GM20431 (cell line): Measurements from ENCODE around the gene TARS3.

Experiments used
- in situ Hi-C: fragments of 300-500 bp; cut with MseI, MboI; formaldehyde crosslinking; loops from one replicate; pipeline ENCODE4 v1.15.0; 2020; ENCODE audit warnings: low sequenced_read_pairs; ENCODE audit not compliant: unreplicated experiment

Gene TARS3

GRCh38 chr15:101707983-101708382 is 16.3 kb downstream of the TARS3 start:
- in situ Hi-C loops, result no loop called here

- in situ Hi-C loops, result no loop called here
These were observed 22.2 kb downstream of the TARS3 start for GRCh38 chr15:101702077-101702476.

GRCh38 chr15:101698314-101698713 is 26.0 kb downstream of the TARS3 start:
- in situ Hi-C loops, result no loop called here

GRCh38 chr15:101697488-101697887 is 26.8 kb downstream of the TARS3 start:
- in situ Hi-C loops, result no loop called here

- in situ Hi-C loops, result no loop called here
These were observed 27.4 kb downstream of the TARS3 start for GRCh38 chr15:101696829-101697228.

DNA sequence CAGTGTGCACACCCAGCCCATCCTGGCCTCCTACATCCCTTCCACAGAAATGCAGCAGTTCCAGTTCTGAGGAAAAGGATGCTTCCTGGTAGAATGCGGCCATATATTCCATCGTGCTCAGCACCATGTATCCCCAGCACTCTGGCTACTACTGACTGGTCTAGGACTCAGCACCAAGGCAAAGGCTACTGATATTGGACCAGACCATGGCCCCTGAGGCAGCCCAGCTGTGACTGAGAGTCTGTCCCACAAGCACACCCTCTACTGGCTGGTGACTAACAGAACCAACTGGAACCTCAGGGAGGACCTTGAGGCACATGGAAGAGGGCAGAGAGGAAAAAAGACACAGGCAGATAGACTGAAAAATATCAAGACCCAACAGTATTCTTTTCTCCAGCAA is 30.0 kb downstream of the TARS3 start:
- in situ Hi-C loops, result no loop called here

GRCh38 chr15:101692801-101693598 is 31.3 kb downstream of the TARS3 start:
- in situ Hi-C loops, result no loop called here

DNA sequence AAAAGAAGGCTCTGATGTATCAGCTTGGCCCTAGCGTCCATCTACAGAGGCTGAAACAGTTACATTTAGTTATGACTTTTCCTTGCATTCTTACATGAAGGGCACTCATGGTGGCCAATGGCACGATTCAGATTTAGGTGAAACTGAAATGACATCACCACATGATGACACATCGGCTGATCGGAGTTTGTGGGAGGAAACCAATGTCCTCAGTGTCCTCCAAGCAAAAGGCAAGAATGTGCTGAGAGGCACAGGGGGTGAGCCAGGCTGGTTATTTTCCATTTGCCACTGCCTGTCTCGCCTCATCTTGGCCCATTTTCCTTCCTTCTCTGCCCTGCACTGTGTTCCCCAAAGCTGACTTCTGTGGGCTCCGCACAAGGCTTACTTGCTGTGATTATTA is 34.4 kb downstream of the TARS3 start:
- in situ Hi-C loops, result no loop called here

DNA sequence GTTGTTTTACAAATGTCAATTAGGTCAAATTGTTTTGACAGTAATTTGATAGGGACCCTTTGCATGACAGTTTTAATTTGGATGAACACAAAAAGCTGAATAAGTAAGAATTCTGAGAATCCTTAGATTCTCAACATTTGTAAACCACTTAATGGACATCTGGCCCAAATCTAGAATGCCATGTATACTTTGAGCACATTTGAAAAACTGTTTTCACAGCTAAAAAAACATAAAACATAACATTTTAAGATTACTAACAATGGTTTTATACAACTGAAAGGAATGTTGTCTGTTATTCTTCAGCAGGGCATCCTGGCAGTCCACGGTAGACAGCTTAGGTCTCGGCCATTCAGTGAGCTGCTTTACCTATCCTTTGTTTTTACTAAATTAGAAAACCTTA is 37.6 kb downstream of the TARS3 start:
- in situ Hi-C loops, result no loop called here

GRCh38 chr15:101684877-101685276 is 39.4 kb downstream of the TARS3 start:
- in situ Hi-C loops, result no loop called here

DNA sequence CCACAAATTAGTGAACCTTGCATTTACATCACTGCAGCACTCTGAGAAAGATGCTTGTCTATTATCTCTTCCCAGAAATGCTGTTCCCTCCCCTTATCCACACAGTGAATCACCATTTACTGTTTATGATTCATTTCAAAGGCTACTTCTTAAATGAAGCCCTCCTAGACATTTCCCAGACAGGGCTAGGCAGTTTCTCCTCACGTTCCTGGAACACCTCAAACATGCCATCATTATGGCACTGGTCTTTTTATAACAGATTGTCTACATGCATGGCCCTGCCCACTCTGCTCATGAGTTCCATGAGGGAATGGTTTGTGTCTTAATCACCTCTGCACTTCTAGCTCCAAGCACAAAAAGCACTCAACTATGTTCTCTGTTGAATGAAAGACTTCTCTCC is 39.9 kb downstream of the TARS3 start:
- in situ Hi-C loops, result no loop called here

GRCh38 chr15:101679806-101680205 is 44.5 kb downstream of the TARS3 start:
- in situ Hi-C loops, result no loop called here

GRCh38 chr15:101676921-101677329 is 47.3 kb downstream of the TARS3 start:
- in situ Hi-C loops, result no loop called here

DNA sequence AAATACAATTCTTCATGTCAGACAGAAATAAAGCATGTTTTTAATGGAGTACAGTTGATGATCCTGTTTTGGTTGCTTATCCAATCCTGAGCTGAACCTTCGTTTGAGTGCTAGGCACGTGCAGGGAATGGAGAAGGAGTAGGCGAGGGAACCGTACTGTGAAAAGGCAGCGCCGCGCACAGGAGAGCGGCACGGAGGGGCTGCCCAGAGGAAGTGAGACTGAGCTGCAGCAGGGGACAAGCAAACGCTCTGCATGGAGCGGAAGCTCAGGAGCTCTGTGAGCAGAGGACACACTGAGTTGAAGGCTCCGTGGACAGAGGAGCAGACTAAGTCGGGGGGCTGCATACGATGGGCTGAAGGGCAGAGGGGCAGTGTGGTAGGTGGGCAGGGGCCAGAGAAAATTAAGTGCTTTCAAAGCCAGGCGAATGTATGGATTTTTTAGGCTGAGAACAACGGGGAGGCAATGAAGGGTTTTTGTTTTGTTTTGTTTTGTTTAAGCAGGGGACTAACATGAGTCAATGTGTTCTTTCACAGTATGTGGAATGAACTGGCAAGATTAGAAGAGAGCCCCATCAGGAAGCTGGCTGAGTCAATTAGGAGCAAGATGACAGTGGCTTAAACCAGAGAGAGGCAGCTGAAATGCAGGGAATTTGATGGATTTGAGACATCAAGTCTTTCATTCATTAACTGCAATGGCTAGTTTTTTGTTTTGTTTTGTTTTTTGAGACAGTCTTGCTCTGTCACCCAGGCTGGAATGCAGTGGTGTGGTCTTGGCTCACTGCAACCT is 48.3 kb downstream of the TARS3 start:
- in situ Hi-C loops, result no loop called here

GRCh38 chr15:101675015-101675414 is 49.3 kb downstream of the TARS3 start:
- in situ Hi-C loops, result no loop called here

GRCh38 chr15:101672298-101672697 is 52.0 kb downstream of the TARS3 start:
- in situ Hi-C loops, result no loop called here

DNA sequence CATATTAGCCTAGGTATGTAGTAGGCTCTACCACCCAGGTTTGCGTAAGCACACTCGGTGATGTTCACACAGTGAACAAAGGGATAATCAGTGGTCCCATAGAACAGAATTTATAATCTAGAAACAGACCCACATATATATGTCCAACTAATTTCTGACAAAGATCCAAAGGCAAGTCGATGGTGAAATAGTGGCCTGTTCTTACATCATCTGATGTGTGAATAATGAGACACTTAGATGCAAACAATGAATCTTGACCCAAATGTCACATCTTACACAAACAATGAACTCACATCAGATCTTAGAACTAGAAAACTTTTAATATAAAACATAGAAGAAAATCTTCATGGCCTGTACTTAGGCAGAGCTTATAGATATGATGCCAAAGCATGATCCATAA is 54.5 kb downstream of the TARS3 start:
- in situ Hi-C loops, result no loop called here

DNA sequence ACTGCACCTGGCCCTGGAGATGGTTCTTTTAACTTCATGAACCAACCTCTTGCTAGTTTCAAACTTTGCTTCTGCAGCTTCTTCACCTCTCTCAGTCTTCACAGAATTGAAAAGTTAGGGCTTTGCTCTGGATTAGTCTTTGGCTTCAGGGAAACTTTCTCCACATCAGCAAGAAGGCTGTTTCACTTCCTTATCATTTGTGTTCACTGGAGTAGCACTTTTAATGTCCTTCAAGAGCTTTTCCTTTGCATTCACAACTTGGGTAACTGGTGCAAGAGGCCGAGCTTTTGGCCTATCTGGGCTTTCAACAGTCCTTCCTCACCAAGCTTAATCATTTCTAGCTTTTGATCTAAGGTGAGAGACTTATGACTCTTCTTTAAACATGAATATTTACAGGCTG is 56.4 kb downstream of the TARS3 start:
- in situ Hi-C loops, result no loop called here

DNA sequence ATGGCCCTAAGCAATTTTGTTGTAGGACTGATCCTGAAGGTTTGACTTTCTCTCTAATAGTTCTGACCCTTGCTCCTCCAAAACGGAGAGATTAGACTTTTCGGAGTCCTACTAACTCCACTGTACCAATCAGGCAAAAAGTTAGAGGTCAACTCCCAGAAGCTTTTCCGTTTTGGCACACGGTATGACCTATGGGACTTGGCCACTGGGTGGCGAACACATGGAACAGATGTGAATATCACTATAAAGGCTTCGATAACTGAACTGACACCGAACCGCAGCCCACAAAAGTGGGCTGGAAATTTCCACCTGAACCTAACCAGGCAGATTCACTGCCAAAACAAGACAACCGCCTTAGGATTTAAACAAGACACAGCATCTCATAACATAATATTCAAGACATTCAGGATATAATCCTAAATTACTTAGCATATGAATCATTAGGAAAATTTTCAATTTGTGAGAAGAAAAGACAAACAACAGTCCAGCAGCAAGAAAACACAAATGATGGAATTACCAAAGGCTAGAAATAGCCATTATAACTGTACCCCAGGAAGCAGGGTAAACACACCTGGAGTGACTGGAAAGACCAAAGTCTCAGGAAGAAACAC is 59.9 kb downstream of the TARS3 start:
- in situ Hi-C loops, result no loop called here

DNA sequence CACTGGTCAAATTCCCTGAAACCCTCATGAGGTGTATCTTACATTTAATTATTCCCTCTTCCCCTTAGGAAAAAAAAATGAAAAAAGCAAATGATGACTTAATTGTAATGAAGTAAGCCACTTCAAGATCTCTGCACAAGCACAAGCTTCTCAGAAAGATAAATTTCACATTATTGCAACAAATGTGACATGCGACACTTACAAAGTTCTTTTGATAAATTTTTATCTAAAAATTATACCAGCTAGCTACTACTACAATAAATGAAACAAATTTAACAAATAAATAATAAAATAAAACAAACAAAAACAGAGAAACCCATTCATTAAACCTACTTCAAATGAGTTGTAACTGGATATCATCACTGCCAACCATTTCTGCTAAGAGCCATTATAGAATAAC is 62.1 kb downstream of the TARS3 start:
- in situ Hi-C loops, result no loop called here

- in situ Hi-C loops, result no loop called here
These were observed 64.3 kb downstream of the TARS3 start for GRCh38 chr15:101660005-101660404.
